ENCODE results near the gene LEKR1.
A peak's percentile ranks its signal among the peaks of the same experiment; 100 is the strongest.
"Not testable (repeated sequence)": the region's sequence is repeated elsewhere in the genome, so short reads cannot be mapped to it uniquely, and the experiment has no call there.

LEKR1 gene

DNA sequence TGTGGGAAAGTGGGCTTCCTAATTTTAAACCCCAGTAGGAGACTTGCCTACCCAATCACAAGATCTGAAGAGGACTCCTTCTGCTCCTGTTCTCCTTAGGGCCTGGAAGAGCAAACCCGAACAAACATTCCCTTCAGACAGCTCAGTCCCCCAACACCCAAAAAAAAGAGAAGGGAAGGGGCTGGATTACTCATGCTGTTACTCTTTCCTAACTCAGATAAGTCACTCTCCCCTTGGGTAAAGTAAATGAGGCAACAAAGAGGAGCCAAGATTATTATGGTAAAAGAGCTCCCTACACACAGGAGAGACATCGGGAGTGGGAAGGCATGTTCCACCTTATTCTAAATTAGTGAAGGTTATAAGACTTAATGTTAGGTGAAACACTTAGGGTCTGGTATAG, 18.1 kb upstream of the LEKR1 start:
- no peak for DNase-seq

DNA sequence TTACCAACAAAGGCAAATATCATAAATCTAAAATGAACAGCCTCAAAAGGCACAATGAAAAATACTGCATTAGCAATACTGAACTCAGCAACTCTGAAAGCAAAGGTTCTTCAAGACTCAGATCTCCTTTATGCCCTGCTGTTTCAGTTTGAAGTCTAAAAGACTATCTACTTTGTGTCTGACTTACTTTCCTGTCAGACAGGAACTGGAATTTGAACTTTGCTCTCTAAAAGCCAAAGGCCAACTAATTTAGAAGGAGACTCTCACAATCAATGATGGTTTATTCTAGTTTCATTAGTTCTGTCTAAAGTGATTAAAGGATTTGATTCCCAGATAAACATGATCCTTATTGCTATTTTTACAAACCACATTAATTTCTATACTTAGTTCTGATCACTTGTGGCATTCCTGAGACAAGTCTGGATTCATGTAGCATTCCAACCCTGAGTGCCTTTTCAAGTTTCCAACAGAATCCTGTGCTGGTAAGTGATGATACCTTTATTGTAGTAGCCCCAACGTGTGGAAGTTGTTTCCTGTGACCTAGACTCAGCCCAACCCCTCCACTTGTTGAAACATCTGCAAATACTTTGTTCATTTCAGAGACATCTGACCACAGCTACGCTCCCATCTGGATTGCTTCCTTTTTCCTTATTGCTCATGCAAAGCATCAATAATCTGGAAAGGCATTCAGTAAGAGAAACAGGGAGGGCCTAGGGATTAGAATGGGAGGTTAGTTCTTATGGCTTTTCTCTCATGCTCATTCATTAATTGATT, 14.9 kb upstream of the LEKR1 start:
- DNase-seq = no peak

DNA sequence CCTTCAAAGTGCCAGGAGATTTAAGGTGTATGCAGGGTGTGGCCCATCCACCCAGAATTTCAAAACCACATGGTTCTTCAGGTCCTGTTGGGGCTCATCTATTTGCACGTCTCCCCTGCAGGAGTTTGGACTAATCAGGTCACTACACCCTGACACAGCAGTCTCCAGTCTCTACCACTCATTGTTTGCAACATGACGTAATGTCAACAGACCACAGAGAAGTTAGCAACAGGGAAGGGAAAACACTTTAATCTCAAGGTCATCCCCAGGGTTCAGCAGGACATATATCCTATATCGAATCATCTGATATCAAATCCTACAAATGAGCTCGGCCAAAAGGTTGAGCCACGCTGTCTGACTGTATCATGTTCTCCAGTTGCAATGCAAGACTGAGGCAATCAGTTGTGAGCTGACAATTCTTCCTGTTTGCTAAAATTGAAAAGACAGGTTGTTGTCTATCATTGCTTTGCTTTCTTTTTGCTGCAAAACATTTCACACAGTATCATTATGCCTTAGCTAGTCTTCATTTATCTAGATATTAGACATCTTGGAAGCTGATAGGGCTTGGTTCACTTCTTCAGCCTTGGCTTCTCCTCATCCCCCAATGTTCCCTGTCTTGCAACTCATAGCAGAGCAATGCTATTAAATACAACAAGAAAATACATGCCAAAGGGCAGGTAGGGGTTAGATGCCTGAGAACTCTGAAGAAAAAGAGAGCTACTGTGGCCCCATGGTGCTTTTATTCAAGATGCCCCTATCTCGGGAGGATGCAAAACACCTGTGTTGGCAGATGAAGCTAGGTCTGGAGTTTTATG, 13.4 kb upstream of the LEKR1 start:
- DNase-seq = peak in 1 of 2 experiments; percentile 37

DNA sequence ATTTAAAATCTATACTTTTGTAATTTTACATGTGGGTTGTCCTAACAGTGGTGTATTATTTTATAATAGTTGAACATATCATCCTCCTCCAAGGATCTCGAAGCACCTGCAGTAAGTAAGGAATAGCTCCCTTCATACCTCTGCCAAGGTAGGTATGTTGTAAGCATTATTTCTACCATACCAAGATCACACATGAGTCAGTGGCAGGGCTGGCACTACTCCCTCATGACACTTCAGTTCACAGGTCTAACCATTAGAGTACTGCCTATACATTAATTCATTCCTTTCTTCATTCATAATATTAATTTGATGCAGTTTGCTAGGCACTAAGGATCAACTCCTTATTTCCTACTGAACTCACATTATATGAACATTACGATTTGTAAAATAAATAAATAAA, 11.9 kb upstream of the LEKR1 start:
- DNase-seq = no peak

DNA sequence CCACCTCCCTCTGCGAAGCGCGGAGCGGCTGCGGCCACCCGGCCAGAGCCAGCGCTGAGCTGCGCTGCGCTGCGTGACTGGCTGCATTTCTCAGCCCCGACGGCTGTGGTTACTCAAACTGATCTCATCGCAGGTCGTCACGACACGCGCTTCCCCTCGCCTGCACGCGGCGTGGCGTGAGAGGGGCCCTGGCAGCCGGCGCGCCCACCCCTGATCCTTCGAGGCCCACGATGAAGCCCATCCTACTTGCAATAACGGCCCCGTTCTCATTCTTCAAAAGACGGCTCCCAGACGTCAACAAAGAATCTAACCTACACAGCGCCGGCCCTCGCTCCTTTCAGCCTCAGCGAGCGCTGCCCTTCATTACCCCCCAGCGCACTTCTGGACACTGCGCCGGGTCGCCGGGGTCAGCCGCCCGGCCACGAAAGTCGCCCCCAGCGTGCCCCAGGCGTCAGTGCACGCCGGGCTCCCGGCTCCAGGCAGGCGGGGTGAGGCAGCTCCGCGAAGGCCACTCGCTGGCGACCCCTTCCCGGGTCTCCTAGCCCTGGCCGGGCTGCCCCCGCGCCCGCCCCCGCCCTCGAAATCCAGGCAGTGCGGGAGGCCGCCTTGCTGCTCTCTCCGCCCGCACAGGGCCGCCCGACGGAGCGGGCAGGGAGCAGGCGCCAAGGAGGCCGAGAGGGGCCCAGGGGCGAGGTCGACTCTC, 9.9 kb upstream of the LEKR1 start:
- peak; percentile 34 to 58 for DNase-seq

DNA sequence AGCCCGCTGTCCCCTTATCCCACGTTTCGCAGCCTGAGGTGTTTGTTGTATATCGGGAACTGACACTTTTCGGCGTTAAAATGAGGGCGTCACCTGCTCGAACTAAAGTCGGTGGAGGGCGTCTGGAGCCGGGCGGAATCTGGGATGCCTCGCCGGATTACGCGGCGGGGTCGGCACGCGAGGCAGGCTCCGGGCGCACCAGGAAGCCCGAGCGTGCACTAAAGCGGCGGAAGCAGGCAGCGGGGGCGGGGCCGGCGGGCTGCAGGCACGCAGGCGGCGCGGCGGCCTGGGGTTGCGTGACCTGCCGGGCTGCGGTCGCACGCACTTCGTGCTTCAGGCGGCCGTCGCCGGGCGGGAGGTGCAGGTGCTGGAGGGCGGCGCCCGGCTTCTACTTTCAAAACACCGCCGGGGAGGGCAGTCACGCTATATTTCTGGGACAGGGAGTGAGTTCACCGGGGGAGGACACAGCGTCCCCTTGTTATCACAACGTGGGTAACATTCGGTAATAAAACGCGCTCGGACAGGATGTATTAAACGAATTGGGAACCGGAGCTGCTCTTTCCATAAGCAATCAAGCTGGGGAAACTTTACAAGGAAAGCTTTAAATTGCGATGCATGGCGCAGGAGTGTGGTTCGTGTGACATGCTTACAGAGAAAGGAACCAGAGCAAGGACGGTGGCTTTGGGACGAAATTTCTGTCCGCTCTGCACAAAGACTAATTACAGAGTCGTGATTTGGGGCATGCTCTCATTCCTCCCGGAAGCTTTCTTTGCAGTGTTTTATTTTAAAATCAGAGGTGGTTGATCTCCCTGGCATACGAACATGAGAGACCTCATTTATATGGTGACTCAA, 9.1 kb upstream of the LEKR1 start:
- peak; percentile 76 to 91 for DNase-seq

DNA sequence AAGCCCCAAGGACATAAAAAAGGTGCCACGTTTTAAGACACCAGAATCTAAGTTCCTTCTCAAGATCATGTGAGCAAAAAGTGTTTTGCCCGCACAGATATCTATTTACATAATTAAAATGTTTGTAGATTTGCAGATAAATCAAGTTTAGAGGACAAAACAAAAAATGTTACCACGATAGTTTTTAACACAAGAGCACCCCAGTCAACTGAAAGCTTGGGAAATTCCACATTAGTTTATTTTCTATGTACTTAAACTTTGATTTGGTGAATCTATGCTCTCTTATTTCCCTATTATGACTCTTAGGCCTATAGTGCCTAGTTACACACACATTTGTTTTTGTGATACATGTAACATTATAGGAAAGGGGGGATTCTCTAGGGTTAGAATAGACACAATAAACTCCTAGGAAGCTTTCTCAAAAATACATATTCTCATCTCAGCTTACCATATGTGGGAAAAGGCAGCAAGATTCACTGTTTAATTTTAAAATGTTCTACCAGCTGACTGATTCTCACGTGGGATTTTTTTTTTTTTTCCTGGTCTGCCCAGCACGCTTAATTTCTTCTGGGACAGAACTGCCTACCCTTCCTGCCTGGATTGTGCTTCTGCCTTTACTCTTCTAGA, 8.4 kb upstream of the LEKR1 start:
- DNase-seq = peak in 1 of 2 experiments; percentile 62

DNA sequence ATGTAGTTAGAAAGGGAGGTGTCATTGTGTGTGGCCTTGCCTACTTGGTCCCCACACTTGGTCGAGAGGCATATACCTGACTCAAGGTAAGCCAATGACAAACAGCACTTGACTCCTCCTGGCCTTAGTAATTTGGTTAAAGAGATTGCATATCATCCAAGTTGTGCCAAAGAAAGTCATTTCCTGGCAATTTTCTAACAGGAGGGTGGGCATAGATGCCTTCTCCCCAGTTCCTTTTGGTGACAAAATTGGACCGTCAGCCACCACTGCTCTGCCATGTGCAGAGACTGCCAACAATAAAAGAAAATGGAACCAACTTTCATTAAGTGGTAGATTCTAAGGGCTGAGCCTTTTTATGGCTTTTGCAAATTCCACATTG, 7.9 kb upstream of the LEKR1 start:
- DNase-seq = no peak

DNA sequence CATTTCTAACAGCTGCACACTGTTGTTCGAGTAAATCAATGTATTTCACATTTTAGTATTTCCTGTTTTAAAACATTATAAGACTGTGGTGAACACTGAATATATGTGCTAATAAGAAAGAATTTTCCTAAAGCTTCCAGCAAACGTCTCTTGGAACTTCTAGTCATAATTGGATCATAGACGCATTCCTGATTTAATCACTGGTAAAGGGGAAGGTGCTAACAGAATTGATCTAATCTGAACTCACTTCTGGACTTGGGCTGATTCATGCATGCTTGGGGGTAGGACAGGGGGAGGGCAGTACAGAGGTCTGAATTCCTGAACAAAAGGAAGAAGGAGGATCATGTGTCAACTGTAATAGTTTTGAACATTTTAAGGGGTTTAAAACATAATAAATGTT, 7.3 kb upstream of the LEKR1 start:
- peak; percentile 54 to 75 for DNase-seq

DNA sequence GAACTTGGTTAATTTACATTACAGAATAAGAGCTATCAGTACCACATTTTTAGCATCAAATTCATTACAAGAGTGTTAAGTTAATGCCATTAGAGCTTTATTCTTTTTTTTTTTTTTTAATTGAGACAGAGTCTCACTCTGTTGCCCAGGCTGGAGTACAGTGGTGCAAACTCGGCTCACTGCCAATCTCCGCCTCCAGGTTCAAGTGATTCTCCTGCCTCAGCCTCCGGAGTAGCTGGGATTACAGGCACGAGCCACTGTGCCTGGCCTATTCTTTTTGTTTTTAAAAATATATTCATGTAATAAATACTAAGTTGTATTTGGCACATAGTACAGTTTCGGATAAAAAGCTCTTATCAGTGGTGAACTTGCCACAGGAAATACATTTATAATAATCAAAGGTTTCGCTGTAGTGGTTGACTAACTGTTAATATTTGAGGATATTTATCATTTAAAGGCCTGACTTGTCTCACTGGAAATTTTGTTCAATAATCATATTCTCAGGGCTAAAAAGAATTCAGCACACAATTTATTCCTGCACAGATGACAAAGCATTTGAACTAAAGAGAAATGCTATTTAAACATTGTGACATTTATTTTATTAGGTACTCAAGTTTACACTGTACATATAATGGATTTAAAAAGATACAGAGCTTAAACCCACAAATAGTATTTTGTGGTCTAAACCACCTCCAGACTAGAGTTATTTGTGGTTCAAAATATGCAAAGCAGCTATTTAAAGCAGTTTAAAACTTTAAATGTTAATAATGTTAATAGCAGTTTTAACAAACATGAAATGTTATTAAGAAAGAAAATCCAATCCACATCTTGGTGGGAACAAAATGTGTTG, 6.1 kb upstream of the LEKR1 start:
- DNase-seq = no peak

DNA sequence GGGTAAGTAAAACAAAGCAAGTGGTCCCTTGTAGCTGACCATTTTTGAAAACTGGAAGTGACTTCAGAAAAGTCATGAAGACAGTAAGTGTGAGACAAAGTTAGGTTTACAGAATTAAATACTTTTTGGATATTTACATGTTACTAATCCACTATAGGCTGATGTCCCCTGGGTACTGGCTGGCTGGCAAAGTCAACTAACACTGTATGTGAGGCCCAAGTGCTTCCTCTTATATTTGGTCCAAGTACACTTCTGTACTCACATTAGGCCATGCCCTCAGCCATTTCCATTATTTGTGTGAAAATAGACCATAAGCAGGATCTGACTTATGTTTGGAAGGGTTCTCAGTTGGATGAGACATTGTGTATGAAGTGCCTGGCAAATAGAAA, 5.5 kb upstream of the LEKR1 start:
- DNase-seq = no peak

DNA sequence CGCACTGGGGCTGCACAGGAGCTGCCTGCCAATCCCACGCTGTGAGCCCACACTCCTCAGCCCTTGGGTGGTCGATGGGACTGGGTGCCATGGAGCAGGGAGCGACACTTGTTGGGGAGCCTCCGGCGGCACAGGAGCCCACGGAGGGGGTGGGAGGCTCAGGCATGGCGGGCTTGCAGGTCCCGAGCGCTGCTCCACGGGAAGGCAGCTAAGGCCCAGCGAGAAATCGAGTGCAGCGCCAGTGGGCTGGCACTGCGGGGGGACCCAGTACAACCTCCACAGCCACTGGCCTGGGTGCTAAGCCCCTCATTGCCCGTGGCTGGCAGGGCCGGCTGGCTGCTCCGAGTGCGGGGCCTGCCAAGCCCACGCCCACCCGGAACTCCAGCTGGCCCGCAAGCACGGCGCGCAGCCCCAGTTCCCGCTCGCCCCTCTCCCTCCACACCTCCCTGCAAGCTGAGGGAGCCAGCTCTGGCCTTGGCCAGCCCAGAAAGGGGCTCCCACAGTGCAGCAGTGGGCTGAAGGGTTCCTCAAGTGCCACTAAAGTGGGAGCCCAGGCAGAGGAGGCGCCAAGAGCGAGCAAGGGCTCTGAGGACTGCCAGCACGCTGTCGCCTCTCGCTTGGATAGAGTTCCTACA, 3.4 kb upstream of the LEKR1 start:
- not testable (repeated sequence) for DNase-seq

DNA sequence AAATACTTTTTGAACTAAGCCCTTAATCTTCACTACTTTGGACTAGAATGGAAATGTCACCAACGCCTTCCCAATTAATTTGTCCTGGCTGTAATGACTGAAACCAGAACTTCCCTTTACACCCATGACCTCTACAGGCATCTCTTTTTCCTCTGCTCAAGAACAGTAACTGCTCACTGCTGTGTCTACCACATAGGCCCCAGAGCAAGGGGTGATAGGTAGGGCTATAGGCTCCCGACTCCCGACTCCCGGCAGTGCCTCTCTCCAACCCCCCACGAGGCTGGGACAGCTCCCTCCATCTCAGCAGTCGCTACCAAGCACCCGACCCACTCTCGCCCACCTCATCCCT, 384 bp upstream of the LEKR1 start:
- no peak for DNase-seq

DNA sequence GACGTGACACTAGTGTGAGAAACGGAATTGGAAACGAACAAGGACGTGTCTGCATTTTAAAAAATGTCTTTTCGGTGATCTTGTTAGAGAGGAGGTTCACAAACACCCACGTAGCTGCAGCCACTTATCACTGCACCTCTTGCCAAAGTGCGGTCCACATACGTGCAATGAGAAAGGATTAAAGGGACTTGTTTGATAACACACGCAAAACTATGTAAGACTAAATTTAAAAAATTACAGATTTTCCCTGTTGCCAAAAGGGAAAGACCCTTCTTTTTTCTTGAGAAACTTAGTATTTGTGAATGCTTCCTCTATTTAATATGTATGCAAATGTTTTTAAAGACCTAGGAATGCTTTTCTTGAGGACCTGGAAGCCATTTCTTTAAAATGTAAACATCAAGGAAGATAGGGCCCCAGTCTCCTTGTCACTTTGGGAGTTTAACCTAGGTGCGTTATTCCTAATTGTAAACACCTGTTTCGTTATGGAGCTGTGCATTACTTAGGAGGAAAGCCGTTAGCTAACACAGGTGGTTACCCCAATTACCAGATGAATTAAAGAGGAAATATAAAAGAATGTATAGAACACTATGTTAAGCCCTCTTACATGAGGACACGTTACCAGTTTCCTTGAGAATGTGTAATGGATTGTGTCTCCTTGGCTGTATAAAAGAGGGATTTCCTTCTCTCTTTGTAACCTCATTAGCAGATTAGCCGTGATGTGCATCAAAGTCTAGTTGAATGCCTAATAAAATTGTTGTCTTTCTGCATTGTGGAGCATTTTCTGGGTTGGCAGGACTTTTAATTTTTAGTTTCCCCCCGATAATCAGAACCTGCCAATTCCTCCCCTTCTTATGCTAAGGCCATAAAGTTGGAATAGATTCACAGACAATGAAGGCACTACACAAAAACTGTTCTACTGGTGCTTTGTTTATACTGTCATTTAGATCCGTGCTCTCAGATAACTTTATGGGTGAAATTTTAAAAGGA, 1.0 kb downstream of the LEKR1 start:
- DNase-seq = no peak

DNA sequence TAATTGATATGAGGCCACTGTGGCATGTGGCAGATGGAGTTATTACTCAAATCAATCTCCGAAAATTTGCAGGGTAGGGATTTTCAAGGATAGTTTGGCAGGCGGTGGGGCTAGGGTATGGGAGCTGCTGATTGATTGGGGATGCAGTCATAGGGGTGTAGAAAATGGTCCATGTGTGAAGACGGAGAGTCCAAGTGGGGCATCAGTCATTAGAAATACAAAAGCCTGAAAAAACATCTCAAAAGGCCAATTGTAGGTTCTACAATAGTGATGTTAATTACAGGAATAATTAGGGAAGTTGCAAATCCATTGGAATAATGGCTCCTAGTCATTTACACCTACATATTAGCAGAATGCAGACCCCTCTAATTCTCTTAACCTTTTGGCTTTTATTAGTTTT, 4.9 kb downstream of the LEKR1 start:
- no peak for DNase-seq

DNA sequence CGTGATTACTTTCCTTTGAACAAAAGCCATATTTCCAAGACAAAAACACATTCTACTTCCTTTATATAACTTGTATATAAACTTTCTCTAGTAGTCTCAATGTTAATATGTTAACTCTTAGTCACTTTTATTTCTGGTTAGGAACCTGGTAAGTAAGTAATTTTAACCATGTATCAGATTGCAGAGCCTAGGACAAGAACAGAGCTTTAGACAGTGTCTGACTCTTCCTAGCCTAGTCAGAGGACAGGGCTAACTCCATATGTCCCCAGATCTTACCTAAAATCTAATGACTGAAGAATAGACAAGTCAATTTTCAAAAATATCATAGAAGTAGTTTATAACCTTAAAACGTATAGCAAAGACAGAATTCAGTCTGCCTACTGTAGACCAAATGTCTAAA, 8.3 kb downstream of the LEKR1 start:
- no peak for DNase-seq

DNA sequence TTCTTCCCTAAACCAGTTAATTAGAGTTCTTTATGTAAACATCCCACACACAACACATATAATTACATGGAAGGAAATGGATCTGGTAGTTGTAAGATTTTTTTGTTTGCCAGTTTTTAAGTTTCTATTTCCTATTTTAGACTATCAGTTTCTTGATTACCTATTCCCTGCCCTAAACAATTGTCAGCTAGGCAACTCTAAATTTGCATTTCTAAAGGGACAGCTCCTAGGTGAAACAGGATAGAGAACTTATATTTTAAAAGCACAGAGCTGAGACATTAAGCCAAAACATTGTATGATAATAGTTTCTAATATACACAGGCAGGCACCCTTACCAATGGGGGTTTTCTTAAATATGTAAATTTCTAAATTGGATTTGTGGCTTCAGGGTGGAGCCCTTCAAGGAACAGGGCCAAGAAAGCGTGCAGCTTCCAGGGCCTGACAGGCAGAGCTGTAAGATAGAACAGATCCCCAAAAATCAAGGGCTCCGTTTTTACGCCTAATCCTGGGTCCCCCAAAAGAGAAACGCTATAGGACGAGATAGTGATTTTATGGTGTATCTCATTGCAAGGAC, 8.9 kb downstream of the LEKR1 start:
- DNase-seq = no peak

DNA sequence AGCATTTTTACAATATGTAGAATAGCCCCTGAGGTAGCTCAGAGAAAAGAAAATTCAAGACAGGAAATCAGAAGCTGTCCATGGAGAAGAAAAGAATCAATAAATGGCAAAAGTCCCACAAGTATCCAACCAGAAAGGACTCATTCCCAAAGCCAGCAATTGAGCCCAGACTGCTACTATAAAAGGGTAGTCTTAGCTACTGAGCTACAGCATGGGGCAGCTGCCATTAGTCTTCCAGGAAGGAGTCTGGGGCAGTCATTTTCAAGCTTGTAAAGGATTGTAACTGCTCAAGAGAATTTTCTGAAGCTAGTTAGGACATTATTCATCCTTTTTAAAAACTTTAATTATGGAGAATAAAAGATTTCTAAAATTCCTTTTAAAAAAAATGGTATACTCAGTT, 10.5 kb downstream of the LEKR1 start:
- DNase-seq = no peak

DNA sequence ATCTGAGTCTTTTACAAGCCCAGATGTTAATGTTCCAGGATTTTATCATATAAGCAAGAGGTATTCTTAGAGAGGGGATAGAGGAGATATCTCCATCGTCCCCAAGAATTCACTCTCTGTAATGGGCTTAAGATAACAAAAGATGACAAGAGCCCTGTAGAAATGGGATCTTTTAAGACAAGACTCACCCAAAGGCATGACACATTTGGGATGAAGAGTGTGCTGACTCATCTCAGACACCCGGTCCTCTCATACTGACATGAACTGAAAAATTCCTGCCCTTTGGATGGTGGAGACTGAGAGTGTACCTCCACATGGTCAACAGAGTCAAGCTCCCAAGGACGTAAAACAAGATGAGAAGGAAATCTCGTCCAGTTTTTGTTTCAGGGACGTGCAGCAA, 11.0 kb downstream of the LEKR1 start:
- no peak for DNase-seq

Data from SW 1271 (cell line).